Fibroblast of pulmonary artery (primary cell): ENCODE measurements around the gene SBNO2.

ENCODE experiments used
- DNase-seq: peaks from one replicate; pipeline ENCODE4 v3.0.0-alpha.2; 2010; ENCODE audit warnings: low read depth
- H3K4me3 ChIP-seq: replicated peaks from 2 replicates; pipeline ENCODE4 v1.5.1; 2011; ENCODE audit warnings: low read depth, mild to moderate bottlenecking, control low read depth, low read length, moderate library complexity
- CTCF ChIP-seq: IDR thresholded peaks from 2 replicates; pipeline ENCODE4 v1.5.1; 2011; ENCODE audit warnings: mild to moderate bottlenecking, control low read depth, low read length, inconsistent platforms; ENCODE audit errors: missing control alignments

The SBNO2 gene

GRCh38 chr19:1113030-1113985 lies 60.8 kb downstream of the SBNO2 start:
- DNase-seq, result peak; percentile 95
- H3K4me3 ChIP-seq, result no peak overlapping the region
- TF ChIP-seq CTCF, result peak; percentile 69

- DNase-seq, result no peak
- H3K4me3 ChIP-seq, result no peak overlapping the region
- no peak for TF ChIP-seq CTCF
These were observed 61.6 kb downstream of the SBNO2 start for GRCh38 chr19:1112268-1113029.

GRCh38 chr19:1111641-1112267 lies 62.3 kb downstream of the SBNO2 start:
- H3K4me3 ChIP-seq, result no peak overlapping the region
- no peak for DNase-seq
- TF ChIP-seq CTCF, result no peak

- no peak for DNase-seq
- TF ChIP-seq CTCF, result no peak
- no peak overlapping the region for H3K4me3 ChIP-seq
These were observed 63.0 kb downstream of the SBNO2 start for GRCh38 chr19:1110809-1111640.

- no peak for TF ChIP-seq CTCF
- no peak for DNase-seq
- H3K4me3 ChIP-seq, result no peak overlapping the region
These were observed 64.1 kb downstream of the SBNO2 start for GRCh38 chr19:1109697-1110671.
